ENCODE results near the gene MKNK2. TPM values are rescaled to one million over a fixed set of nuclear protein-coding genes. Genes with fewer than 3 reads are reported as not detected.

Gene MKNK2
- total RNA-seq, 6 experiments from 2014 or later, result 80.5 to 218 (median 117) TPM

- Histone ChIP-seq H3K27me3 (no peaks in the 10 kb centered on the region), H3K4me3 (peak overlapping the region in 1 of 3 donors; percentile 69), H3K27ac (peak overlapping the region; percentile 99 to 100 (median 100)), H3K4me1 (peaks cover 0 to 26% (median 12%) of the 10 kb centered on the region in 4 donors), H3K36me3 (no peaks in the 10 kb centered on the region), H3K9me3 (no peaks in the 10 kb centered on the region)
- peak; percentile 91 to 97 (median 97) for DNase-seq
- TF ChIP-seq CTCF (IDR thresholded peaks at IDR 0.05) (no peak), POLR2A (IDR thresholded peaks at IDR 0.05) (peak; percentile 75)
- ATAC-seq, result peak; percentile 72 to 81 (median 76)
- WGBS (ENCODE audit: insufficient coverage, low coverage, low lambda C conversion rate, missing lambda C conversion rate), result 34% methylated on average over 8 of the region's 24 CpGs
- intact Hi-C loops (cut with DNase I), result no loop called here
Measured at GRCh38 chr19:2059422-2060201, 8.6 kb upstream of the MKNK2 start.

GRCh38 chr19:2058570-2059421, 7.8 kb upstream of the MKNK2 start:
- DNase-seq, result no peak
- TF ChIP-seq POLR2A (IDR thresholded peaks at IDR 0.05) (no peak), CTCF (IDR thresholded peaks at IDR 0.05) (no peak)
- no peaks in the 10 kb centered on the region for H3K9me3 ChIP-seq
- no peak overlapping the region for H3K4me3 ChIP-seq
- 68% methylated on average over 17 of the region's 27 CpGs for WGBS (ENCODE audit: insufficient coverage, low coverage, low lambda C conversion rate, missing lambda C conversion rate)
- H3K36me3 ChIP-seq, result no peaks in the 10 kb centered on the region
- intact Hi-C loops (cut with DNase I), result no loop called here
- H3K27me3 ChIP-seq, result no peaks in the 10 kb centered on the region
- H3K4me1 ChIP-seq, result peaks cover 0 to 32% (median 14%) of the 10 kb centered on the region in 4 donors
- peak overlapping the region; percentile 99 to 100 (median 100) for H3K27ac ChIP-seq
- no peak for ATAC-seq

GRCh38 chr19:2057484-2058469, 6.7 kb upstream of the MKNK2 start:
- no peak overlapping the region for H3K4me3 ChIP-seq
- peak in 2 of 3 donors; percentile 34 to 52 for DNase-seq
- no peaks in the 10 kb centered on the region for H3K9me3 ChIP-seq
- no peak for ATAC-seq
- no peaks in the 10 kb centered on the region for H3K36me3 ChIP-seq
- no peak for TF ChIP-seq POLR2A (IDR thresholded peaks at IDR 0.05)
- TF ChIP-seq CTCF (IDR thresholded peaks at IDR 0.05), result no peak
- H3K27ac ChIP-seq, result peak overlapping the region in 2 of 3 donors; percentile 29 to 100
- WGBS (ENCODE audit: insufficient coverage, low coverage, low lambda C conversion rate, missing lambda C conversion rate), result no CpG with 5 or more reads among the region's 23 CpGs
- peaks cover 0 to 42% (median 17%) of the 10 kb centered on the region in 4 donors for H3K4me1 ChIP-seq
- H3K27me3 ChIP-seq, result no peaks in the 10 kb centered on the region
- intact Hi-C loops (cut with DNase I), result no loop called here

- ATAC-seq, result no peak
- Histone ChIP-seq H3K27me3 (no peaks in the 10 kb centered on the region), H3K9me3 (no peaks in the 10 kb centered on the region), H3K4me1 (peaks cover 0 to 50% (median 17%) of the 10 kb centered on the region in 4 donors), H3K27ac (peak overlapping the region in 1 of 3 donors; percentile 29), H3K4me3 (no peak overlapping the region), H3K36me3 (no peaks in the 10 kb centered on the region)
- intact Hi-C loops (cut with DNase I), result no loop called here
- TF ChIP-seq POLR2A (IDR thresholded peaks at IDR 0.05) (no peak), CTCF (IDR thresholded peaks at IDR 0.05) (no peak)
- WGBS (ENCODE audit: insufficient coverage, low coverage, low lambda C conversion rate, missing lambda C conversion rate), result 53% methylated on average over 4 of the region's 5 CpGs
- peak in 1 of 3 donors; percentile 55 for DNase-seq
Measured at GRCh38 chr19:2056837-2057192, 5.8 kb upstream of the MKNK2 start.

All from right lobe of liver (tissue), 6 donors.